Measurements from ENCODE around the gene ZC3H12C. TPM values are rescaled to one million over a fixed set of nuclear protein-coding genes. Genes with fewer than 3 reads are reported as not detected.

ZC3H12C gene
- total and polyA plus RNA-seq, 10 of the 15 experiments (the other 5 are each of a cell fraction or from before 2014, with no cell fraction given): 0.31 to 31.0 (median 3.7) TPM

DNA sequence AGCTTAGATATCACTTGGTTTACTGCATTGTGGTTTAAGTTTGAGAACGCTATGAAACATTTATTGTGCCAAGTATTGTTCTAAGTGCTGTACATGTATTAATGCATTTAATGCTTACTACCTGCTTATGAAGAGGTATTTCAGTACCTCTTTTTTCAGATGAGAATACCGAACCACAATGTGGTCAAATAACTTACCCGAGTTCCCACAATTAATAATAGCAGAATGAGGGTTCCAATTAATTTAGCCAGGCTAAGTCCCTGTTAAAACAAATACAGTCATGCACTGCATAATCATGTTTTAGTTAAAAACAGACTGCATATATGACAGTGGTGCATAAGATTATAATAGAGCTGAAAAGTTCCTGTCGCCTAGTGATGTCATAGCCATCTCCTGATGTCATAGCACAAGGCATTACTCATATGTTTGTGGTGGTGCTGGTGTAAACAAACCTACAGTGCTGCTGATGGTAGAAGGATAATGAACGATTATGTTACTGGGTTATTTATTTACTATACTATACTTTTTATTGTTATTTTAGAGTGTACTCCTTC, 4.3 kb downstream of the ZC3H12C start (continued):
- TF ChIP-seq, protein P1, sequence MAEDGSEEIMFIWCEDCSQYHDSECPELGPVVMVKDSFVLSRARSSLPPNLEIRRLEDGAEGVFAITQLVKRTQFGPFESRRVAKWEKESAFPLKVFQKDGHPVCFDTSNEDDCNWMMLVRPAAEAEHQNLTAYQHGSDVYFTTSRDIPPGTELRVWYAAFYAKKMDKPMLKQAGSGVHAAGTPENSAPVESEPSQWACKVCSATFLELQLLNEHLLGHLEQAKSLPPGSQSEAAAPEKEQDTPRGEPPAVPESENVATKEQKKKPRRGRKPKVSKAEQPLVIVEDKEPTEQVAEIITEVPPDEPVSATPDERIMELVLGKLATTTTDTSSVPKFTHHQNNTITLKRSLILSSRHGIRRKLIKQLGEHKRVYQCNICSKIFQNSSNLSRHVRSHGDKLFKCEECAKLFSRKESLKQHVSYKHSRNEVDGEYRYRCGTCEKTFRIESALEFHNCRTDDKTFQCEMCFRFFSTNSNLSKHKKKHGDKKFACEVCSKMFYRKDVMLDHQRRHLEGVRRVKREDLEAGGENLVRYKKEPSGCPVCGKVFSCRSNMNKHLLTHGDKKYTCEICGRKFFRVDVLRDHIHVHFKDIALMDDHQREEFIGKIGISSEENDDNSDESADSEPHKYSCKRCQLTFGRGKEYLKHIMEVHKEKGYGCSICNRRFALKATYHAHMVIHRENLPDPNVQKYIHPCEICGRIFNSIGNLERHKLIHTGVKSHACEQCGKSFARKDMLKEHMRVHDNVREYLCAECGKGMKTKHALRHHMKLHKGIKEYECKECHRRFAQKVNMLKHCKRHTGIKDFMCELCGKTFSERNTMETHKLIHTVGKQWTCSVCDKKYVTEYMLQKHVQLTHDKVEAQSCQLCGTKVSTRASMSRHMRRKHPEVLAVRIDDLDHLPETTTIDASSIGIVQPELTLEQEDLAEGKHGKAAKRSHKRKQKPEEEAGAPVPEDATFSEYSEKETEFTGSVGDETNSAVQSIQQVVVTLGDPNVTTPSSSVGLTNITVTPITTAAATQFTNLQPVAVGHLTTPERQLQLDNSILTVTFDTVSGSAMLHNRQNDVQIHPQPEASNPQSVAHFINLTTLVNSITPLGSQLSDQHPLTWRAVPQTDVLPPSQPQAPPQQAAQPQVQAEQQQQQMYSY (CRISPR knock-in tag; IDR thresholded peaks at IDR 0.05): no peak
- TF ChIP-seq ZNF207 (IDR thresholded peaks at IDR 0.05; ENCODE audit: borderline replicate concordance) (no peak), CHD2 (IDR thresholded peaks at IDR 0.05; ENCODE audit: borderline replicate concordance, low read depth, low read length) (no peak), RB1 (IDR thresholded peaks at IDR 0.05; ENCODE audit: borderline replicate concordance) (no peak), RAD51 (IDR thresholded peaks at IDR 0.05) (no peak), HCFC1 (IDR thresholded peaks at IDR 0.05; ENCODE audit: low read length) (no peak), JUNB (IDR thresholded peaks at IDR 0.05) (peak; percentile 3; the same call in 1 of the 2 replicates), FOXK2 (IDR thresholded peaks at IDR 0.05) (no peak), TCF7 (IDR thresholded peaks at IDR 0.05; ENCODE audit: borderline replicate concordance) (no peak), ZNF24 (IDR thresholded peaks at IDR 0.05) (no peak), POU2F2 (IDR thresholded peaks at IDR 0.05; ENCODE audit: borderline replicate concordance, low read depth, low read length) (no peak), TARDBP (IDR thresholded peaks at IDR 0.05; ENCODE audit: borderline replicate concordance) (no peak), NFXL1 (IDR thresholded peaks at IDR 0.05; ENCODE audit: borderline replicate concordance) (no peak), MTA3 (IDR thresholded peaks at IDR 0.05; ENCODE audit: borderline replicate concordance, low read length) (no peak)
- TF ChIP-seq, protein P2, sequence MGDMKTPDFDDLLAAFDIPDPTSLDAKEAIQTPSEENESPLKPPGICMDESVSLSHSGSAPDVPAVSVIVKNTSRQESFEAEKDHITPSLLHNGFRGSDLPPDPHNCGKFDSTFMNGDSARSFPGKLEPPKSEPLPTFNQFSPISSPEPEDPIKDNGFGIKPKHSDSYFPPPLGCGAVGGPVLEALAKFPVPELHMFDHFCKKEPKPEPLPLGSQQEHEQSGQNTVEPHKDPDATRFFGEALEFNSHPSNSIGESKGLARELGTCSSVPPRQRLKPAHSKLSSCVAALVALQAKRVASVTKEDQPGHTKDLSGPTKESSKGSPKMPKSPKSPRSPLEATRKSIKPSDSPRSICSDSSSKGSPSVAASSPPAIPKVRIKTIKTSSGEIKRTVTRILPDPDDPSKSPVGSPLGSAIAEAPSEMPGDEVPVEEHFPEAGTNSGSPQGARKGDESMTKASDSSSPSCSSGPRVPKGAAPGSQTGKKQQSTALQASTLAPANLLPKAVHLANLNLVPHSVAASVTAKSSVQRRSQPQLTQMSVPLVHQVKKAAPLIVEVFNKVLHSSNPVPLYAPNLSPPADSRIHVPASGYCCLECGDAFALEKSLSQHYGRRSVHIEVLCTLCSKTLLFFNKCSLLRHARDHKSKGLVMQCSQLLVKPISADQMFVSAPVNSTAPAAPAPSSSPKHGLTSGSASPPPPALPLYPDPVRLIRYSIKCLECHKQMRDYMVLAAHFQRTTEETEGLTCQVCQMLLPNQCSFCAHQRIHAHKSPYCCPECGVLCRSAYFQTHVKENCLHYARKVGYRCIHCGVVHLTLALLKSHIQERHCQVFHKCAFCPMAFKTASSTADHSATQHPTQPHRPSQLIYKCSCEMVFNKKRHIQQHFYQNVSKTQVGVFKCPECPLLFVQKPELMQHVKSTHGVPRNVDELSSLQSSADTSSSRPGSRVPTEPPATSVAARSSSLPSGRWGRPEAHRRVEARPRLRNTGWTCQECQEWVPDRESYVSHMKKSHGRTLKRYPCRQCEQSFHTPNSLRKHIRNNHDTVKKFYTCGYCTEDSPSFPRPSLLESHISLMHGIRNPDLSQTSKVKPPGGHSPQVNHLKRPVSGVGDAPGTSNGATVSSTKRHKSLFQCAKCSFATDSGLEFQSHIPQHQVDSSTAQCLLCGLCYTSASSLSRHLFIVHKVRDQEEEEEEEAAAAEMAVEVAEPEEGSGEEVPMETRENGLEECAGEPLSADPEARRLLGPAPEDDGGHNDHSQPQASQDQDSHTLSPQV (IDR thresholded peaks at IDR 0.05): 0 out of 2 replicates have a peak, but pooled peaks have one; percentile 43
- TF ChIP-seq, protein P3, sequence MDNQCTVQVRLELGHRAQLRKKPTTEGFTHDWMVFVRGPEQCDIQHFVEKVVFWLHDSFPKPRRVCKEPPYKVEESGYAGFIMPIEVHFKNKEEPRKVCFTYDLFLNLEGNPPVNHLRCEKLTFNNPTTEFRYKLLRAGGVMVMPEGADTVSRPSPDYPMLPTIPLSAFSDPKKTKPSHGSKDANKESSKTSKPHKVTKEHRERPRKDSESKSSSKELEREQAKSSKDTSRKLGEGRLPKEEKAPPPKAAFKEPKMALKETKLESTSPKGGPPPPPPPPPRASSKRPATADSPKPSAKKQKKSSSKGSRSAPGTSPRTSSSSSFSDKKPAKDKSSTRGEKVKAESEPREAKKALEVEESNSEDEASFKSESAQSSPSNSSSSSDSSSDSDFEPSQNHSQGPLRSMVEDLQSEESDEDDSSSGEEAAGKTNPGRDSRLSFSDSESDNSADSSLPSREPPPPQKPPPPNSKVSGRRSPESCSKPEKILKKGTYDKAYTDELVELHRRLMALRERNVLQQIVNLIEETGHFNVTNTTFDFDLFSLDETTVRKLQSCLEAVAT (IDR thresholded peaks at IDR 0.05): peak; percentile 74
- TF ChIP-seq, protein P4, sequence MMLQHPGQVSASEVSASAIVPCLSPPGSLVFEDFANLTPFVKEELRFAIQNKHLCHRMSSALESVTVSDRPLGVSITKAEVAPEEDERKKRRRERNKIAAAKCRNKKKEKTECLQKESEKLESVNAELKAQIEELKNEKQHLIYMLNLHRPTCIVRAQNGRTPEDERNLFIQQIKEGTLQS (IDR thresholded peaks at IDR 0.05; ENCODE audit: borderline replicate concordance, extremely low read depth, low read depth, low read length): no peak
